ENCODE data around the gene VCL. TPM values are rescaled to one million over a fixed set of nuclear protein-coding genes. Genes with fewer than 3 reads are reported as not detected.

Gene VCL
- total RNA-seq, 1 experiment from 2014 or later: 291 TPM

DNA sequence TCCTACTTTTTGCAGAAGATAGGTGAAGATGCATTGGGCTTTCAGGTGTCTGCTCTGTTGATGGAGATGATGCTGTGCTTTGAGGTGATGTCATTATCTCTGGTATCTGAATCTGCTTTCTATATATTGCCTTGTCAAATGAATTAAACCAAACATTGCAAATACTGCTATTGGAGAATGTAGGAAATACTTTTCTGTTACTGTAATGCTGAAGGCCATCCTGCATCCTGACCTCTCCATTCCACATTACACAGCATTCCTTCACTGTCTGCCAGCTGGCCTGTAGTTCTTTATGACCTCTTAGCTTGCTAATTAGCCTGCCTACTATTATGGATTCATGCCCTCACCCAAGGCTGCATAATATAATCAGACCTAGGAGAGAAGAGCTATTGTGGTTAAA lies 73.2 kb downstream of the VCL start:
- no peak overlapping the region for H3K4ac ChIP-seq (ENCODE audit: low read depth, low read length)
- no peaks in the 10 kb centered on the region for H3K9me3 Mint-ChIP-seq
- H4K20me1 ChIP-seq (ENCODE audit: control insufficient read depth, insufficient read depth, insufficient read length): no peaks in the 10 kb centered on the region

More for the DNA sequence above, 73.2 kb downstream of the VCL start:
- H3K14ac ChIP-seq (ENCODE audit: insufficient read depth, low read length): no peak overlapping the region
- Mint-ChIP-seq H3K27me3 (ENCODE audit: low read depth) (no peaks in the 10 kb centered on the region), H3K27ac (peak overlapping the region in 1 of 3 experiments; percentile 76; a peak in 2 of 7 replicates), H3K4me3 (no peak overlapping the region), H3K4me1 (peaks cover 23 to 31% of the 10 kb centered on the region in 2 experiments), H3K36me3 (ENCODE audit: insufficient read depth in 1 of 3, low read depth in 3 of 3) (peaks cover 33 to 51% (median 43%) of the 10 kb centered on the region in 3 experiments; a peak in 6 of 7 replicates)
- no peaks in the 10 kb centered on the region; the same call in 1 of the 2 replicates for H3K79me2 ChIP-seq (ENCODE audit: insufficient read depth, low read length)
- H3K18ac ChIP-seq (ENCODE audit: insufficient read length, low read depth, low read length): no peak overlapping the region
- no peak for DNase-seq
- no peak overlapping the region for H3K9ac ChIP-seq (ENCODE audit: extremely low read depth, insufficient read length, low read length)
- no peak overlapping the region for H4K5ac ChIP-seq (ENCODE audit: insufficient read length, low read depth, low read length)
- no peak overlapping the region for H2BK20ac ChIP-seq (ENCODE audit: low read depth, low read length, poor library complexity, severe bottlenecking)
- H3K9me3 ChIP-seq (ENCODE audit: control insufficient read depth, low read depth, low read length): no peaks in the 10 kb centered on the region
- H3K4me1 ChIP-seq (ENCODE audit: insufficient read depth, low read length): peaks cover 4% of the 10 kb centered on the region; the same call in 1 of the 2 replicates
- no peak overlapping the region for H2BK120ac ChIP-seq (ENCODE audit: low read depth, low read length, poor library complexity, severe bottlenecking)
- H3K79me1 ChIP-seq (ENCODE audit: insufficient read depth, low read depth, low read length, poor library complexity, severe bottlenecking): no peaks in the 10 kb centered on the region
- H3K27ac ChIP-seq (ENCODE audit: insufficient read length, low read depth, low read length): no peak overlapping the region
- no peaks in the 10 kb centered on the region for H3K27me3 ChIP-seq (ENCODE audit: insufficient read depth, low read length)
- no peak overlapping the region for H2BK15ac ChIP-seq (ENCODE audit: low read depth, low read length)
- no peak overlapping the region for H2BK5ac ChIP-seq (ENCODE audit: insufficient read length, low read length)
- H3K23me2 ChIP-seq (ENCODE audit: insufficient read length, low read depth, low read length, poor library complexity, severe bottlenecking): no peaks in the 10 kb centered on the region
- no peak overlapping the region for H2AFZ ChIP-seq (ENCODE audit: low read length)
- no peak overlapping the region for H4K91ac ChIP-seq (ENCODE audit: insufficient read length, low read depth, low read length)
- TF ChIP-seq, protein P1, sequence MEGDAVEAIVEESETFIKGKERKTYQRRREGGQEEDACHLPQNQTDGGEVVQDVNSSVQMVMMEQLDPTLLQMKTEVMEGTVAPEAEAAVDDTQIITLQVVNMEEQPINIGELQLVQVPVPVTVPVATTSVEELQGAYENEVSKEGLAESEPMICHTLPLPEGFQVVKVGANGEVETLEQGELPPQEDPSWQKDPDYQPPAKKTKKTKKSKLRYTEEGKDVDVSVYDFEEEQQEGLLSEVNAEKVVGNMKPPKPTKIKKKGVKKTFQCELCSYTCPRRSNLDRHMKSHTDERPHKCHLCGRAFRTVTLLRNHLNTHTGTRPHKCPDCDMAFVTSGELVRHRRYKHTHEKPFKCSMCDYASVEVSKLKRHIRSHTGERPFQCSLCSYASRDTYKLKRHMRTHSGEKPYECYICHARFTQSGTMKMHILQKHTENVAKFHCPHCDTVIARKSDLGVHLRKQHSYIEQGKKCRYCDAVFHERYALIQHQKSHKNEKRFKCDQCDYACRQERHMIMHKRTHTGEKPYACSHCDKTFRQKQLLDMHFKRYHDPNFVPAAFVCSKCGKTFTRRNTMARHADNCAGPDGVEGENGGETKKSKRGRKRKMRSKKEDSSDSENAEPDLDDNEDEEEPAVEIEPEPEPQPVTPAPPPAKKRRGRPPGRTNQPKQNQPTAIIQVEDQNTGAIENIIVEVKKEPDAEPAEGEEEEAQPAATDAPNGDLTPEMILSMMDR (conservative IDR thresholded peaks at IDR 0.05): no peak
- H3T11ph ChIP-seq (ENCODE audit: low read length): no peak overlapping the region
- no peak overlapping the region for H3K56ac ChIP-seq (ENCODE audit: insufficient read length, low read depth, low read length)
- no peak overlapping the region for H2BK12ac ChIP-seq (ENCODE audit: insufficient read length, low read depth, low read length)
- H4K8ac ChIP-seq (replicated peaks; ENCODE audit: insufficient read length, low read depth, low read length): no peak overlapping the region
- H2AK5ac ChIP-seq (ENCODE audit: insufficient read length, low read length): no peak overlapping the region
- no peak overlapping the region for H3K23ac ChIP-seq (ENCODE audit: insufficient read length, low read depth, low read length)
- H3K4me2 ChIP-seq (ENCODE audit: insufficient read depth, insufficient read length, low read length): no peak overlapping the region

Data from H9 (cell line).